ENCODE data around the gene SUCNR1.

GRCh38 chr3:151879037-151879436 is 5.6 kb downstream of the SUCNR1 start:
- TF ChIP-seq CTCF (conservative IDR thresholded peaks at IDR 0.05; ENCODE audit: low read depth, low read length) (no peak), EZH2 (IDR thresholded peaks at IDR 0.05; ENCODE audit: borderline replicate concordance, low read depth, low read length, poor library complexity, severe bottlenecking) (no peak)
